HUDEP-2 (cell line): ENCODE results near the gene PTGER2.

Experiments
- DNase-seq, 76 experiments: peaks; one replicate each; lab custom pipeline; 2025; ENCODE audit not compliant: unreplicated experiment in 76 of 76; lab: John Stamatoyannopoulos, UW

Gene PTGER2

GRCh38 chr14:52313903-52314594 is at the start of gene PTGER2:
Gene PTGER2 (plus strand): TSS chr14:52314312. CDS start chr14:52314549, 237 bp downstream.
- DNase-seq, result peak in 50 of 76 experiments; percentile 3 to 66 (median 32)

- DNase-seq, result no peak
These were observed 48.9 kb upstream of the PTGER2 start for GRCh38 chr14:52265253-52265652.

- no peak for DNase-seq
These were observed 47.9 kb upstream of the PTGER2 start for GRCh38 chr14:52266179-52266578.

- no peak for DNase-seq
These were observed 47.3 kb upstream of the PTGER2 start for GRCh38 chr14:52266782-52267181.

- DNase-seq, result peak in 8 of 76 experiments; percentile 1 to 18 (median 2)
These were observed 46.4 kb upstream of the PTGER2 start, which contains the start of gene PTGDR for GRCh38 chr14:52267501-52268278. Gene PTGDR (plus strand): TSS chr14:52267698. CDS start chr14:52267815, 117 bp downstream.

GRCh38 chr14:52268279-52269061 is 45.6 kb upstream of the PTGER2 start:
- DNase-seq, result no peak

GRCh38 chr14:52269100-52269499 is 45.0 kb upstream of the PTGER2 start:
- DNase-seq, result no peak

GRCh38 chr14:52269982-52270381 is 44.1 kb upstream of the PTGER2 start:
- DNase-seq, result no peak

GRCh38 chr14:52271538-52271937 is 42.6 kb upstream of the PTGER2 start:
- DNase-seq, result no peak

- peak in 6 of 76 experiments; percentile 1 to 39 (median 14) for DNase-seq
These were observed 41.7 kb upstream of the PTGER2 start for GRCh38 chr14:52272375-52272774.

- DNase-seq, result no peak
These were observed 38.7 kb upstream of the PTGER2 start for GRCh38 chr14:52275372-52275771.

- no peak for DNase-seq
These were observed 36.6 kb upstream of the PTGER2 start for GRCh38 chr14:52277552-52277951.

- DNase-seq, result no peak
These were observed 34.7 kb upstream of the PTGER2 start for GRCh38 chr14:52279408-52279807.

- DNase-seq, result no peak
These were observed 31.0 kb upstream of the PTGER2 start for GRCh38 chr14:52283099-52283498.

- DNase-seq, result no peak
These were observed 27.2 kb upstream of the PTGER2 start for GRCh38 chr14:52286661-52287649.

- no peak for DNase-seq
These were observed 17.7 kb upstream of the PTGER2 start for GRCh38 chr14:52296378-52296777.

- DNase-seq, result no peak
These were observed 15.3 kb upstream of the PTGER2 start for GRCh38 chr14:52298795-52299194.

- peak in 17 of 76 experiments; percentile 2 to 48 (median 15) for DNase-seq
These were observed 14.3 kb upstream of the PTGER2 start for GRCh38 chr14:52299692-52300278.

GRCh38 chr14:52303236-52303635 is 10.9 kb upstream of the PTGER2 start:
- no peak for DNase-seq
